Upper lobe of right lung (tissue), 1 donor: ENCODE measurements around the gene FAM171A2. TPM values are rescaled to one million over a fixed set of nuclear protein-coding genes. Genes with fewer than 3 reads are reported as not detected.

ENCODE experiments used
- ATAC-seq: fragments of 200-7000 bp; cut with Tn5 transposase; one replicate; pipeline ENCODE4 v1.9.1; 2020; ENCODE audit warnings: mild to moderate bottlenecking, moderate library complexity
- DNase-seq: peaks from one replicate; pipeline ENCODE4 v3.0.0-alpha.2; 2020
- H3K27ac ChIP-seq: fragments of 200-600 bp; one replicate; pipeline ENCODE4 v1.8.0; 2022
- H3K27me3 ChIP-seq: fragments of 200-600 bp; one replicate; pipeline ENCODE4 v1.8.0; 2022; ENCODE audit warnings: mild to moderate bottlenecking
- H3K36me3 ChIP-seq: fragments of 200-600 bp; one replicate; pipeline ENCODE4 v1.8.0; 2022
- H3K4me1 ChIP-seq: fragments of 200-600 bp; one replicate; pipeline ENCODE4 v1.8.0; 2022
- H3K4me3 ChIP-seq: fragments of 200-600 bp; one replicate; pipeline ENCODE4 v1.8.0; 2022; ENCODE audit warnings: mild to moderate bottlenecking
- H3K9me3 ChIP-seq: fragments of 200-600 bp; one replicate; pipeline ENCODE4 v1.8.0; 2022
- intact Hi-C: fragments of 100-400 bp; cut with DNase I; formaldehyde crosslinking; loops from one replicate; pipeline ENCODE4 v1.11.0; 2022
- long read RNA-seq: library from polyadenylated mRNA; unstranded; transcript quantifications from one replicate; pipeline ENCODE4 v2.0.0, GENCODE V29; 2021
- total RNA-seq: library from RNA; stranded (reverse); fragmentation: NEBNext Ultra II Directional; extraction: Animal tissue kit (Norgen Biotek cat#: 25700); gene quantifications from one replicate; pipeline ENCODE4 v1.2.1, GENCODE V29; 2021
- TF ChIP-seq, protein P1 (sequence below): fragments of 200-600 bp; IDR thresholded peaks from one replicate; pipeline ENCODE4 v1.8.0; 2022; ENCODE audit warnings: antibody characterized with exemption
- donor health status: DM: no; HTN: yes; CAD: no; lungs with severe emphysema.

FAM171A2 gene
- 1.8 TPM for total RNA-seq
- long read RNA-seq, partial matches to known transcripts = 2 of 3 reads
- long read RNA-seq, other reads (novel, unspliced or antisense) = 0 of 3 reads

DNA sequence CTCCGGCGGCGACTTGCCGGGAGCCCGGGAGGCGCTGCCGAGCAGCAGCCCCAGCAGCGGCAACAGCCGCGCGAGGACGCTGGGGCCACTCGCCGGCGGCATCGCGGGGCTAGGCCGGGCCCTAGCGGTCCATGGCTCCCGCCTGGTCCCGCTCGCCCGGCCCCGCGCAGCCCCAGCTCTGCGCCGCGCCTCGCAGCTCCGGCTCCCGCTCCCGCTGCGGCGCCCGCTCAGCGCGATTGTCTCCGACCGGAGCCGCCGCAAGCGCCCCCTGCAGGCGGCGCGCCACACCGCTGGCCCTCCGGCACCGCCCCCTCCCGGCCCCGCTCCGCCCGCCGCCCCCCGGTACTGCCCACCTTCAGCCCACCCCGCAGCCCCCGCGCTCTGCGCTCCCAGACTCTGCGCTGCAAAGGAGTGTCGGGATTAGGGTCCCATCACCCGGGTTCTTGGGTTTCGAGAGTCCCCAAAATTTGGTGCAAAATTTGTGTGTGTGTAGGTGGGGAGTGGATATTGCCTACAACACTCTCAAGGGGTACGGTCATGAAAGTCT, at the start of gene FAM171A2:
Gene FAM171A2 (minus strand): TSS at position 241 of the 547 bp plus-strand sequence. CDS start 139 bp downstream, at position 102.
- intact Hi-C loops = no loop called here
- Histone ChIP-seq H3K27ac (no peak within 1 kb of the TSS), H3K36me3 (no peaks in the 10 kb centered on the region)

DNA sequence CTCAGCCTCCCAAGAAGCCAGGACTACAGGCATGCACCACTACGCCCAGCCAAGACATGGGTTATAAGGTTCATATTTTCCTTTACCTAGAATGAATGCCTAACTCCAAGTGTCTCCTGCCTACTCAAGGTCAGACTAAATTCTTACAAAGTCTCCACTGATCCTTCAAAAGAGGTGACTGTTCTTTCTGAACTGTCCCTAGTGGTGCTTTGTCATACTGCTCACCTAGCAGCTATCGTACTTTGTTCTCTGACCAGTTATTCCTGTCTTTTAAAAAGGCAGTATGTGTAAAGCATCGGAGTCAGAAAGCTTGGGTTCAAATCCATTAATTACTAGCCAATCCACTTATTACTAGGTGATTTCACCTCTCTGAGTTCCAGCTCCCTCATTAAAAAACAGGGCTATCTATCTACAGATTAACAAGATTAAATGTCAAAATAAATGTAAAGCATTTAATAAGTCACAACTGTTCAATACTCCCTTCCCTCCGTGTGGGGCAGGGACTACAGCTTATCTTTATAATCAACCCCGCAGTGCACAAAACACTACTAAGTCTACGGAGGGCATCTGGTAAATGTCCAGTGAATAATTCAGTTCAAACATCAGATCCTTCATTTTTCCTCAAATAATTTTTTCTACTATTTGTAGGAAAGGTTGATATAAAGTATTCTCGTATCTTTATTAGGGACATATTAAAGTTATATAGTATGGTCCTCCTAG, 45.8 kb upstream of the FAM171A2 start:
- H3K27me3 ChIP-seq = no peaks in the 10 kb centered on the region
- no peak for ATAC-seq
- TF ChIP-seq, protein P1, sequence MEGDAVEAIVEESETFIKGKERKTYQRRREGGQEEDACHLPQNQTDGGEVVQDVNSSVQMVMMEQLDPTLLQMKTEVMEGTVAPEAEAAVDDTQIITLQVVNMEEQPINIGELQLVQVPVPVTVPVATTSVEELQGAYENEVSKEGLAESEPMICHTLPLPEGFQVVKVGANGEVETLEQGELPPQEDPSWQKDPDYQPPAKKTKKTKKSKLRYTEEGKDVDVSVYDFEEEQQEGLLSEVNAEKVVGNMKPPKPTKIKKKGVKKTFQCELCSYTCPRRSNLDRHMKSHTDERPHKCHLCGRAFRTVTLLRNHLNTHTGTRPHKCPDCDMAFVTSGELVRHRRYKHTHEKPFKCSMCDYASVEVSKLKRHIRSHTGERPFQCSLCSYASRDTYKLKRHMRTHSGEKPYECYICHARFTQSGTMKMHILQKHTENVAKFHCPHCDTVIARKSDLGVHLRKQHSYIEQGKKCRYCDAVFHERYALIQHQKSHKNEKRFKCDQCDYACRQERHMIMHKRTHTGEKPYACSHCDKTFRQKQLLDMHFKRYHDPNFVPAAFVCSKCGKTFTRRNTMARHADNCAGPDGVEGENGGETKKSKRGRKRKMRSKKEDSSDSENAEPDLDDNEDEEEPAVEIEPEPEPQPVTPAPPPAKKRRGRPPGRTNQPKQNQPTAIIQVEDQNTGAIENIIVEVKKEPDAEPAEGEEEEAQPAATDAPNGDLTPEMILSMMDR = no peak
- H3K36me3 ChIP-seq = peaks cover 17% of the 10 kb centered on the region
- no peak overlapping the region for H3K4me3 ChIP-seq
- H3K27ac ChIP-seq = no peak overlapping the region
- no peaks in the 10 kb centered on the region for H3K9me3 ChIP-seq
- intact Hi-C loops = no loop called here
- no peak for DNase-seq
- H3K4me1 ChIP-seq = no peaks in the 10 kb centered on the region

More for the DNA sequence above, at the start of gene FAM171A2:
- Histone ChIP-seq H3K27me3 (no peaks in the 10 kb centered on the region), H3K4me1 (peaks cover 12% of the 10 kb centered on the region), H3K4me3 (peak within 1 kb of the TSS; percentile 60), H3K9me3 (no peaks in the 10 kb centered on the region)
- peak; percentile 91 for ATAC-seq
- TF ChIP-seq, protein P1 = peak; percentile 61
- peak; percentile 84 for DNase-seq

DNA sequence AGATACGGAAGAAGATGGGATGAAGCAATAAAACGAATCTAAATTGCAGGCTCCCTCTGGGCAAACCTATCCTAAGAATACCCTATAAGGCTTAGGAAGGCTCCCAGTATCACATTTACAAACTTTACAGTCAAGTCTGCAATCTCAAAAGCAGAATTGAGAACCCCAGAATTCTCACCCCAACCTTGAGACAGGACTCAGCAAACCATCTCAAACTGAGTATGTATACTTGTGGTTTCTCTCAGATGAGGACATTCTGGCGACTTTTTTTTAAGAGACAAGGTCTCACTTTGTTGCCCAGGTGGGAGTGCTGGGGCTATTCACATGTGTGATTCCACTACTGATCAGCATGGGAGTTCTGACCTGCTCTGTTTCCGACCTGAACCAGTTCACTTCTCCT, 45.1 kb upstream of the FAM171A2 start:
- no peak for ATAC-seq

DNA sequence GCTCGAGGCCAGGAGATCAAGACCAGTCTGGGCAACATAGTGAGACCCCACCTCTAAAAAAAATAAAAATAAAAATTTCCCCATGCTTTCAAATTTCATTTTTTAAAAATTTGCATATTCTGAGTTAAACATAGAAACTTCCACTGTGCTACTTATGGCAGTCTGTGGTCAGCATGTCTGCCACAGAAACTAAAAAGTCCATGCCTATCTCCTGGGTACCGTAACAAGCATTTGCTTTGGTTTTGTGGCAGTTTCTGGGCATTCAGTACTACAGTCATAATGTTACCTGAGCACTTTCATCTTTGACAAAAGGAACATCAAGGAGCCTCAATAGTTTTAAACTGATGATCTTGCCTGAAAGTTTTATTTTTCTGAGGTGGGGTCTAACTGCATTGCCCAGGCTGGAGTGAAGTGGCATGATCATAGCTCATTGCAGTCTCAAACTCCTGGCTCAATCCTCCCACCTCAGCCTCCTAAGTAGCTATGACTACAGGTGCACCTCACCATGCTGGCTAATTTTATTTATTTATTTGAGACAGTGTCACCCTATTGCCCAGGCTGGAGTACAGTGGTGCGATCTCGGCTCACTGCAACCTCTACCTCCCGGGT, 39.0 kb upstream of the FAM171A2 start:
- ATAC-seq (no peak), DNase-seq (no peak)
- TF ChIP-seq, protein P1 = no peak
- intact Hi-C loops = no loop called here
- H3K4me3 ChIP-seq = no peak overlapping the region
- H3K27me3 ChIP-seq = no peaks in the 10 kb centered on the region
- peaks cover 75% of the 10 kb centered on the region for H3K36me3 ChIP-seq
- H3K27ac ChIP-seq = no peak overlapping the region
- H3K4me1 ChIP-seq = no peaks in the 10 kb centered on the region
- H3K9me3 ChIP-seq = no peaks in the 10 kb centered on the region

More for the DNA sequence above, 45.1 kb upstream of the FAM171A2 start:
- no peak for DNase-seq
- intact Hi-C loops = no loop called here
- Histone ChIP-seq H3K4me1 (no peaks in the 10 kb centered on the region), H3K36me3 (peaks cover 22% of the 10 kb centered on the region), H3K9me3 (no peaks in the 10 kb centered on the region), H3K27me3 (no peaks in the 10 kb centered on the region), H3K27ac (no peak overlapping the region), H3K4me3 (no peak overlapping the region)
- TF ChIP-seq, protein P1 = no peak

DNA sequence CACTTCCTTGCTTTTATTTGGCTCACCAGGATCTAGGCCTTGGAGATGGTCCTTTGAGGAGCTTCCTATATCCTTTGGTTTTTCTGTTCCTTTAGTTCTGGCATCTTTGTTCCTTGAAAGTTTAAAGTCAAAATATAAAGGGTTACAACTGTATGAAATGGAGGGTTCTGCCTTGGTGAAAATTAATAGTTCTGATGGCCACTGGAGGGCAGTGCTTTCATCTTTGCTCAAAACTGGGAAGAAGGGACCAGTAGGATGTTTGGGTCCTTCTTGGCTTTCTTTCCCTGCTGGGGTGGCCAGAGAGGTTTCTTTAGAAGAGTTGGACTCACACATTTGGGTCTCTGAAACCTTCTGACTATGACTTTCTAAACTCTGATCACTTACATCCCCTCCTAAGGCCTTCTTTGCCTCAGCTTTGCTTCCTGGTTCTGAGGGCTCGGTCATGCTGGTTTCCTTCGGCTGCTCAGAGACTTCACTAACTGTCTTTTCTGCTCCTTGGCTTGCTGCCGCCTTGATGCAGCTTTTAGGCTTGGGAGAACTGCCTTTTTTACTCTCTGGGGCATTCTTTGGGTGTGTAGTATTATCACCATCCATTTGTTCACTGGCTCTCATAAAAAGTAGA, 36.7 kb upstream of the FAM171A2 start:
- Histone ChIP-seq H3K9me3 (no peaks in the 10 kb centered on the region), H3K36me3 (peaks cover 75% of the 10 kb centered on the region), H3K27me3 (no peaks in the 10 kb centered on the region), H3K4me1 (no peaks in the 10 kb centered on the region), H3K27ac (no peak overlapping the region), H3K4me3 (no peak overlapping the region)
- intact Hi-C loops = no loop called here
- DNase-seq (no peak), ATAC-seq (peak; percentile 46)
- TF ChIP-seq, protein P1 = peak; percentile 32
